PC-3 (cell line): Measurements from ENCODE around the gene VRK3. TPM values are rescaled to one million over a fixed set of nuclear protein-coding genes. Genes with fewer than 3 reads are reported as not detected.

Source experiments
- ATAC-seq: fragments of 200-7000 bp; cut with Tn5 transposase; 2 replicates; pipeline ENCODE4 v1.9.1; 2020; ENCODE audit warnings: mild to moderate bottlenecking, moderate library complexity
- BruUV-seq: library from RNA; stranded (reverse); fragments of 400-500 nt; replicated peaks from 2 replicates; lab custom pipeline; 2021; lab: Mats Ljungman, UMichigan
- CTCF ChIA-PET: fragments of 300-600 bp; sonication (Branson Sonifier 250); formaldehyde crosslinking; loops from one replicate; lab custom pipeline; 2022; ENCODE audit warnings: antibody characterized with exemption; lab: Charles Lee
- POLR2A ChIA-PET: fragments of 300-600 bp; sonication (Branson Sonifier 250); formaldehyde crosslinking; loops from one replicate; lab custom pipeline; 2022; ENCODE audit warnings: antibody characterized with exemption; ENCODE audit not compliant: unreplicated experiment; lab: Charles Lee
- DNase-seq: peaks from one replicate; pipeline ENCODE4 v3.0.0-alpha.2; 2015
- H2AFZ ChIP-seq: fragments of 300-600 bp; sonication (generic); 2 replicates; pipeline ENCODE4 v1.6.0; 2016; ENCODE audit warnings: antibody characterized with exemption, low read length
- H3F3A ChIP-seq: fragments of 300-600 bp; sonication (generic); one replicate; pipeline ENCODE4 v1.6.0; 2017; ENCODE audit warnings: antibody characterized with exemption, low read length, control low read depth, mild to moderate bottlenecking; ENCODE audit not compliant: unreplicated experiment
- H3K27ac ChIP-seq: fragments of 300-600 bp; sonication (generic); 2 replicates; pipeline ENCODE4 v1.5.1; 2016; ENCODE audit warnings: mild to moderate bottlenecking, low read length
- H3K27me3 ChIP-seq: fragments of 300-600 bp; sonication (generic); 2 replicates; pipeline ENCODE4 v1.6.1; 2016; ENCODE audit warnings: low read length, mixed read lengths
- H3K36me3 ChIP-seq: fragments of 300-600 bp; sonication (generic); 2 replicates; pipeline ENCODE4 v1.6.1; 2016; ENCODE audit warnings: low read depth, mixed run types, low read length, mixed read lengths
- H3K4me1 ChIP-seq: fragments of 300-600 bp; sonication (generic); 2 replicates; pipeline ENCODE4 v1.5.1; 2016; ENCODE audit warnings: low read length; ENCODE audit not compliant: insufficient read depth
- H3K4me2 ChIP-seq: fragments of 300-600 bp; sonication (generic); 2 replicates; pipeline ENCODE4 v1.6.0; 2016; ENCODE audit warnings: low read length
- H3K4me3 ChIP-seq: fragments of 300-600 bp; sonication (generic); 2 replicates; pipeline ENCODE4 v1.5.1; 2016; ENCODE audit warnings: mild to moderate bottlenecking, low read length, mixed read lengths
- H3K79me2 ChIP-seq: fragments of 300-600 bp; sonication (generic); 2 replicates; pipeline ENCODE4 v1.6.1; 2017; ENCODE audit warnings: low read length, mixed read lengths
- H3K9ac ChIP-seq: fragments of 300-600 bp; sonication (generic); 2 replicates; pipeline ENCODE4 v1.6.0; 2016; ENCODE audit warnings: mild to moderate bottlenecking, low read length
- H3K9me2 ChIP-seq: fragments of 300-600 bp; sonication (generic); replicated peaks from 2 replicates; pipeline ENCODE4 v1.6.1; 2016; ENCODE audit warnings: mixed run types, low read length, mixed read lengths
- H3K9me3 ChIP-seq: fragments of 300-600 bp; sonication (generic); 2 replicates; pipeline ENCODE4 v1.6.1; 2016; ENCODE audit warnings: low read length, mixed read lengths
- H4K20me1 ChIP-seq: fragments of 300-600 bp; sonication (generic); 2 replicates; pipeline ENCODE4 v1.6.1; 2016; ENCODE audit warnings: low read length, mixed read lengths
- EZH2 ChIP-seq: fragments of 300-600 bp; sonication (generic); IDR thresholded peaks from one replicate; pipeline ENCODE4 v1.6.1; 2017; ENCODE audit warnings: antibody characterized with exemption, mild to moderate bottlenecking, low read length; ENCODE audit not compliant: unreplicated experiment
- EZH2phosphoT487 ChIP-seq: fragments of 300-600 bp; sonication (generic); IDR thresholded peaks from 2 replicates; pipeline ENCODE4 v1.6.1; 2018; ENCODE audit warnings: mild to moderate bottlenecking, antibody characterized with exemption, low read length, borderline replicate concordance
- intact Hi-C: fragments of 100-400 bp; cut with micrococcal nuclease; formaldehyde crosslinking; loops from 2 replicates; pipeline ENCODE4 v1.9.0; 2023
- total RNA-seq: library from RNA; depleted of rRNA; stranded (reverse); fragments of >200 nt; gene quantifications from 2 replicates; pipeline ENCODE4 v1.2.3, GENCODE V29; 2014
- TF ChIP-seq, protein P1 (sequence below): fragments of 300-600 bp; sonication (generic); conservative IDR thresholded peaks from 2 replicates; pipeline ENCODE4 v1.5.1; 2017; ENCODE audit warnings: antibody characterized with exemption, low read depth, mild to moderate bottlenecking, low read length

The VRK3 gene
- total RNA-seq, 1 experiment from 2014 or later = 36.3 TPM

GRCh38 chr19:49981603-49982593 is 43.3 kb downstream of the VRK3 start:
- Histone ChIP-seq H3K9me3 (no peaks in the 10 kb centered on the region), H3K27ac (no peak overlapping the region), H3K4me3 (no peak overlapping the region), H4K20me1 (0 out of 2 replicates have a peak, but pooled peaks cover 13% of the 10 kb centered on the region), H3K36me3 (peaks cover 12% of the 10 kb centered on the region; the same call in 1 of the 2 replicates), H3K79me2 (no peaks in the 10 kb centered on the region), H3K27me3 (no peaks in the 10 kb centered on the region), H2AFZ (no peak overlapping the region), H3K4me1 (no peaks in the 10 kb centered on the region), H3K9ac (no peak overlapping the region), H3F3A (no peaks in the 10 kb centered on the region), H3K4me2 (no peak overlapping the region), H3K9me2 (no peaks in the 10 kb centered on the region)
- DNase-seq (no peak), ATAC-seq (no peak)
- CTCF ChIA-PET = no interaction called here
- intact Hi-C loops = loop anchor here (5.0 kb wide), 1 partner anchor 45 kb away; no protein-coding TSS in a partner anchor
- POLR2A ChIA-PET = no interaction called here
- TF ChIP-seq EZH2 (no peak), EZH2phosphoT487 (no peak)
- TF ChIP-seq, protein P1, sequence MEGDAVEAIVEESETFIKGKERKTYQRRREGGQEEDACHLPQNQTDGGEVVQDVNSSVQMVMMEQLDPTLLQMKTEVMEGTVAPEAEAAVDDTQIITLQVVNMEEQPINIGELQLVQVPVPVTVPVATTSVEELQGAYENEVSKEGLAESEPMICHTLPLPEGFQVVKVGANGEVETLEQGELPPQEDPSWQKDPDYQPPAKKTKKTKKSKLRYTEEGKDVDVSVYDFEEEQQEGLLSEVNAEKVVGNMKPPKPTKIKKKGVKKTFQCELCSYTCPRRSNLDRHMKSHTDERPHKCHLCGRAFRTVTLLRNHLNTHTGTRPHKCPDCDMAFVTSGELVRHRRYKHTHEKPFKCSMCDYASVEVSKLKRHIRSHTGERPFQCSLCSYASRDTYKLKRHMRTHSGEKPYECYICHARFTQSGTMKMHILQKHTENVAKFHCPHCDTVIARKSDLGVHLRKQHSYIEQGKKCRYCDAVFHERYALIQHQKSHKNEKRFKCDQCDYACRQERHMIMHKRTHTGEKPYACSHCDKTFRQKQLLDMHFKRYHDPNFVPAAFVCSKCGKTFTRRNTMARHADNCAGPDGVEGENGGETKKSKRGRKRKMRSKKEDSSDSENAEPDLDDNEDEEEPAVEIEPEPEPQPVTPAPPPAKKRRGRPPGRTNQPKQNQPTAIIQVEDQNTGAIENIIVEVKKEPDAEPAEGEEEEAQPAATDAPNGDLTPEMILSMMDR = no peak
- no TSS peak for BruUV-seq

GRCh38 chr19:49978324-49978723 is 46.8 kb downstream of the VRK3 start:
- H3K9me2 ChIP-seq = no peaks in the 10 kb centered on the region
- no peaks in the 10 kb centered on the region for H3K4me1 ChIP-seq
- H3K4me3 ChIP-seq = no peak overlapping the region
- no peaks in the 10 kb centered on the region for H4K20me1 ChIP-seq
- ChIA-PET CTCF (interaction anchor here (0.5 kb wide), 1 partner anchor 225 kb away, joined by 3 read pairs; the partner anchor contains the start of gene MYH14), POLR2A (no interaction called here)
- no peaks in the 10 kb centered on the region for H3F3A ChIP-seq
- no peaks in the 10 kb centered on the region for H3K27me3 ChIP-seq
- no peaks in the 10 kb centered on the region for H3K9me3 ChIP-seq
- no peak overlapping the region for H3K9ac ChIP-seq
- no peak for ATAC-seq
- no peaks in the 10 kb centered on the region for H3K36me3 ChIP-seq
- H3K4me2 ChIP-seq = no peak overlapping the region
- no peak overlapping the region for H3K27ac ChIP-seq
- BruUV-seq = no TSS peak
- no peak overlapping the region for H2AFZ ChIP-seq
- H3K79me2 ChIP-seq = no peaks in the 10 kb centered on the region
- TF ChIP-seq, protein P1 = no peak
- no peak for TF ChIP-seq EZH2
- no peak for TF ChIP-seq EZH2phosphoT487
- intact Hi-C loops = no loop called here
- DNase-seq = no peak
